Measurements from ENCODE around the gene PIGU. TPM values are rescaled to one million over a fixed set of nuclear protein-coding genes. Genes with fewer than 3 reads are reported as not detected.

Gene PIGU
- total and polyA plus RNA-seq, 2 of the 13 experiments (the other 11 are each of a cell fraction or from before 2014, with no cell fraction given), result 45.5 to 231 TPM

GRCh38 chr20:34511891-34512265, 165.0 kb downstream of the PIGU start:
- DNase-seq (ENCODE audit: low spot score) (peak; percentile 73), FAIRE-seq (peak; percentile 67), ATAC-seq (peak; percentile 46)
- H3K27me3 ChIP-seq (ENCODE audit: control insufficient read depth in 1 of 2, insufficient read depth in 2 of 2, low read length in 2 of 2), result no peaks in the 10 kb centered on the region; a peak in 1 of 5 replicates
- in situ Hi-C loops (cut with HindIII; ENCODE audit: extremely low pct_ligation_motif_present, low pct_unique_long_range_greater_than_20kb), result no loop called here
- H3K9ac ChIP-seq (ENCODE audit: insufficient read depth, low read depth, low read length), result peak overlapping the region; percentile 59
- H2AFZ ChIP-seq (ENCODE audit: low read length), result no peak overlapping the region
- BruUV-seq (replicated peaks), result no TSS peak
- CTCF ChIA-PET (ENCODE audit: low intra/inter-chr PET ratio, low total read pairs), result no interaction called here
- H3K4me1 ChIP-seq (ENCODE audit: insufficient read depth, low read length), result peaks cover 51% of the 10 kb centered on the region
- POLR2A ChIA-PET, result interaction anchor here (0.5 to 1.7 kb wide), 14 partner anchors 9 to 314 kb away, joined by 3 to 12 read pairs (median 4); partner anchors contain the start of genes AHCY, ITCH and NCOA6
- peak overlapping the region; percentile 74 for H3K27ac ChIP-seq (ENCODE audit: extremely low read length, insufficient read depth, low read length)
- WGBS (ENCODE audit: low lambda C conversion rate), result 3% methylated on average over 3 of the region's 3 CpGs
- H3K36me3 ChIP-seq (replicated peaks in 1 of 2; ENCODE audit: control insufficient read depth in 1 of 2, insufficient read depth in 2 of 2, low read length in 2 of 2), result peaks cover 8 to 31% of the 10 kb centered on the region in 2 experiments
- H4K20me1 ChIP-seq (ENCODE audit: insufficient read depth, low read length), result peaks cover 3% of the 10 kb centered on the region; the same call in 1 of the 2 replicates
- peak overlapping the region; percentile 15 to 43 (median 17); a peak in 5 of 6 replicates for H3K4me3 ChIP-seq (replicated peaks in 1 of 3; ENCODE audit: insufficient read depth in 1 of 3, low read depth in 2 of 3, low read length in 3 of 3)
- H3K79me2 ChIP-seq (ENCODE audit: insufficient read depth, low read length), result peaks cover 10% of the 10 kb centered on the region
- H3K9me3 ChIP-seq (ENCODE audit: low read length), result no peaks in the 10 kb centered on the region
- intact Hi-C loops (cut with micrococcal nuclease; ENCODE audit: unreplicated experiment), result loop anchor here (2.0 kb wide), 2 partner anchors 13 to 35 kb away; no protein-coding TSS in a partner anchor
- H3K4me2 ChIP-seq (ENCODE audit: low read depth, low read length), result peak overlapping the region; percentile 77
- TF ChIP-seq ZNF703 (CRISPR knock-in tag; IDR thresholded peaks at IDR 0.05; ENCODE audit: borderline replicate concordance) (no peak), SNAI1 (CRISPR knock-in tag; IDR thresholded peaks at IDR 0.05; ENCODE audit: borderline replicate concordance) (no peak), RARA (CRISPR knock-in tag; IDR thresholded peaks at IDR 0.05) (0 out of 2 replicates have a peak, but pooled peaks have one; percentile 25), TP53 (CRISPR knock-in tag; conservative IDR thresholded peaks at IDR 0.05) (no peak), TRIM24 (CRISPR knock-in tag; IDR thresholded peaks at IDR 0.05) (no peak), NCOA1 (CRISPR knock-in tag; IDR thresholded peaks at IDR 0.05) (no peak; the same call in 1 of the 2 replicates), ZNF543 (CRISPR knock-in tag; IDR thresholded peaks at IDR 0.05) (no peak), ZFP36 (IDR thresholded peaks at IDR 0.05; ENCODE audit: borderline replicate concordance, low read depth, low read length, partially characterized antibody) (no peak), TMF1 (CRISPR knock-in tag; IDR thresholded peaks at IDR 0.05; ENCODE audit: low read depth) (no peak), ZNF432 (CRISPR knock-in tag; IDR thresholded peaks at IDR 0.05; ENCODE audit: borderline replicate concordance) (no peak), KDM2A (CRISPR knock-in tag; IDR thresholded peaks at IDR 0.05; ENCODE audit: borderline replicate concordance, low read depth) (no peak), XBP1 (CRISPR knock-in tag; IDR thresholded peaks at IDR 0.05) (no peak), TBX2 (CRISPR knock-in tag; IDR thresholded peaks at IDR 0.05; ENCODE audit: borderline replicate concordance) (0 out of 2 replicates have a peak, but pooled peaks have one; percentile 25), CEBPB (IDR thresholded peaks at IDR 0.05; ENCODE audit: borderline replicate concordance, low read depth, low read length) (no peak), GATA4 (IDR thresholded peaks at IDR 0.05; ENCODE audit: borderline replicate concordance, low read depth) (no peak), ZNF337 (CRISPR knock-in tag; IDR thresholded peaks at IDR 0.05; ENCODE audit: borderline replicate concordance, low read depth) (no peak), ZNF577 (CRISPR knock-in tag; IDR thresholded peaks at IDR 0.05; ENCODE audit: borderline replicate concordance, low read depth) (no peak), RCOR2 (CRISPR knock-in tag; IDR thresholded peaks at IDR 0.05) (no peak), KLF13 (CRISPR knock-in tag; IDR thresholded peaks at IDR 0.05) (no peak), THAP8 (CRISPR knock-in tag; IDR thresholded peaks at IDR 0.05; ENCODE audit: borderline replicate concordance) (no peak), FOXK2 (IDR thresholded peaks at IDR 0.05) (no peak), HMG20B (CRISPR knock-in tag; conservative IDR thresholded peaks at IDR 0.05) (no peak), FOXO1 (CRISPR knock-in tag; IDR thresholded peaks at IDR 0.05) (no peak), ZNF446 (CRISPR knock-in tag; IDR thresholded peaks at IDR 0.05) (no peak), ZNF331 (CRISPR knock-in tag; IDR thresholded peaks at IDR 0.05) (peak; percentile 58), PITX1 (CRISPR knock-in tag; IDR thresholded peaks at IDR 0.05) (0 out of 2 replicates have a peak, but pooled peaks have one; percentile 15)
- TF ChIP-seq, protein P1, sequence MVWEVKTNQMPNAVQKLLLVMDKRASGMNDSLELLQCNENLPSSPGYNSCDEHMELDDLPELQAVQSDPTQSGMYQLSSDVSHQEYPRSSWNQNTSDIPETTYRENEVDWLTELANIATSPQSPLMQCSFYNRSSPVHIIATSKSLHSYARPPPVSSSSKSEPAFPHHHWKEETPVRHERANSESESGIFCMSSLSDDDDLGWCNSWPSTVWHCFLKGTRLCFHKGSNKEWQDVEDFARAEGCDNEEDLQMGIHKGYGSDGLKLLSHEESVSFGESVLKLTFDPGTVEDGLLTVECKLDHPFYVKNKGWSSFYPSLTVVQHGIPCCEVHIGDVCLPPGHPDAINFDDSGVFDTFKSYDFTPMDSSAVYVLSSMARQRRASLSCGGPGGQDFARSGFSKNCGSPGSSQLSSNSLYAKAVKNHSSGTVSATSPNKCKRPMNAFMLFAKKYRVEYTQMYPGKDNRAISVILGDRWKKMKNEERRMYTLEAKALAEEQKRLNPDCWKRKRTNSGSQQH (CRISPR knock-in tag; IDR thresholded peaks at IDR 0.05; ENCODE audit: low read depth), result no peak
